ENCODE measurements around the gene GIMAP4.
"Not testable (repeated sequence)": the region's sequence is repeated elsewhere in the genome, so short reads cannot be mapped to it uniquely, and the experiment has no call there.

The GIMAP4 gene

GRCh38 chr7:150567169-150567568 is at the start of gene GIMAP4:
Gene GIMAP4 (plus strand): TSS chr7:150567390. CDS start chr7:150569902, 2,512 bp downstream.
- no peak for DNase-seq (ENCODE audit: low read depth)

GRCh38 chr7:150519310-150519709 is 47.9 kb upstream of the GIMAP4 start:
- DNase-seq (ENCODE audit: low read depth) = no peak

GRCh38 chr7:150520145-150520544 is 47.0 kb upstream of the GIMAP4 start:
- no peak for DNase-seq (ENCODE audit: low read depth)

GRCh38 chr7:150522931-150523330 is 44.3 kb upstream of the GIMAP4 start:
- not testable (repeated sequence) for DNase-seq (ENCODE audit: low read depth)

GRCh38 chr7:150524018-150524417 is 43.2 kb upstream of the GIMAP4 start:
- no peak for DNase-seq (ENCODE audit: low read depth)

GRCh38 chr7:150531704-150532103 is 35.5 kb upstream of the GIMAP4 start:
- DNase-seq (ENCODE audit: low read depth) = no peak

- DNase-seq (ENCODE audit: low read depth) = no peak
Measured at GRCh38 chr7:150538259-150538658, 28.9 kb upstream of the GIMAP4 start.

GRCh38 chr7:150553163-150553562 is 14.0 kb upstream of the GIMAP4 start:
- DNase-seq (ENCODE audit: low read depth) = no peak

- no peak for DNase-seq (ENCODE audit: low read depth)
Measured at GRCh38 chr7:150556521-150557138, 10.6 kb upstream of the GIMAP4 start.

GRCh38 chr7:150560486-150560885 is 6.7 kb upstream of the GIMAP4 start:
- no peak for DNase-seq (ENCODE audit: low read depth)

- DNase-seq (ENCODE audit: low read depth) = no peak
Measured at GRCh38 chr7:150562919-150563318, 4.3 kb upstream of the GIMAP4 start.

- no peak for DNase-seq (ENCODE audit: low read depth)
Measured at GRCh38 chr7:150564006-150564405, 3.2 kb upstream of the GIMAP4 start.

GRCh38 chr7:150564566-150564965 is 2.6 kb upstream of the GIMAP4 start:
- no peak for DNase-seq (ENCODE audit: low read depth)

GRCh38 chr7:150565239-150565638 is 2.0 kb upstream of the GIMAP4 start:
- DNase-seq (ENCODE audit: low read depth) = no peak

- DNase-seq (ENCODE audit: low read depth) = no peak
Measured at GRCh38 chr7:150566123-150566522, 1.1 kb upstream of the GIMAP4 start.

- DNase-seq (ENCODE audit: low read depth) = no peak
Measured at GRCh38 chr7:150566572-150566971, 618 bp upstream of the GIMAP4 start.

GRCh38 chr7:150567871-150568301 is 696 bp downstream of the GIMAP4 start:
- DNase-seq (ENCODE audit: low read depth) = no peak

GRCh38 chr7:150568714-150569113 is 1.5 kb downstream of the GIMAP4 start:
- no peak for DNase-seq (ENCODE audit: low read depth)

GRCh38 chr7:150569245-150569955 is 2.2 kb downstream of the GIMAP4 start:
- DNase-seq (ENCODE audit: low read depth) = no peak

GRCh38 chr7:150570556-150571465 is 3.6 kb downstream of the GIMAP4 start:
- DNase-seq (ENCODE audit: low read depth) = no peak

- DNase-seq (ENCODE audit: low read depth) = no peak
Measured at GRCh38 chr7:150572496-150572895, 5.3 kb downstream of the GIMAP4 start.

GRCh38 chr7:150579979-150580637 is 12.9 kb downstream of the GIMAP4 start:
- DNase-seq (ENCODE audit: low read depth) = not testable (repeated sequence)
